Activated CD4-positive, alpha-beta T cell treated with anti-CD3 and anti-CD28 coated beads, Interleukin-2, amount 10 ng/mL, durations not matched to agents 7 days and 5 days (primary cell): ENCODE data around the gene GABRR1. TPM values are rescaled to one million over a fixed set of nuclear protein-coding genes. Genes with fewer than 3 reads are reported as not detected.

Experiments used
- total RNA-seq, 2 experiments: library from RNA; stranded (reverse); gene quantifications; one replicate each; pipeline ENCODE4 v1.2.3, GENCODE V29; 2021

The GABRR1 gene
- total RNA-seq, 2 experiments from 2014 or later: not detected

Other genes starting within 250 kb of the GABRR1 start
- 100 to 1,000 TPM in 1 of 2 experiments, 10 to 100 TPM in 1; 95.0 to 111 TPM for gene PNRC1, start 136.6 kb downstream of the GABRR1 start, total RNA-seq
- not detected for gene SRSF12, start 99.3 kb downstream of the GABRR1 start, total RNA-seq
- gene PM20D2, start 71.3 kb downstream of the GABRR1 start, total RNA-seq: 10 to 100 TPM; 15.5 to 17.4 TPM
- under 1 TPM; 0.30 to 0.77 TPM for gene GABRR2, start 97.9 kb upstream of the GABRR1 start, total RNA-seq
- 10 to 100 TPM; 25.9 to 30.9 TPM for gene UBE2J1, start 135.4 kb upstream of the GABRR1 start, total RNA-seq
- gene RRAGD, start 194.9 kb upstream of the GABRR1 start, total RNA-seq: 1 to 10 TPM; 8.8 TPM
- gene ANKRD6, start 215.8 kb upstream of the GABRR1 start, total RNA-seq: 1 to 10 TPM; 3.3 to 4.8 TPM